NK-92 (cell line): ENCODE results near the gene EGFL8.

ENCODE experiments used
- DNase-seq: peaks from one replicate; lab custom pipeline; 2025; ENCODE audit not compliant: unreplicated experiment; lab: John Stamatoyannopoulos, UW

The EGFL8 gene

DNA sequence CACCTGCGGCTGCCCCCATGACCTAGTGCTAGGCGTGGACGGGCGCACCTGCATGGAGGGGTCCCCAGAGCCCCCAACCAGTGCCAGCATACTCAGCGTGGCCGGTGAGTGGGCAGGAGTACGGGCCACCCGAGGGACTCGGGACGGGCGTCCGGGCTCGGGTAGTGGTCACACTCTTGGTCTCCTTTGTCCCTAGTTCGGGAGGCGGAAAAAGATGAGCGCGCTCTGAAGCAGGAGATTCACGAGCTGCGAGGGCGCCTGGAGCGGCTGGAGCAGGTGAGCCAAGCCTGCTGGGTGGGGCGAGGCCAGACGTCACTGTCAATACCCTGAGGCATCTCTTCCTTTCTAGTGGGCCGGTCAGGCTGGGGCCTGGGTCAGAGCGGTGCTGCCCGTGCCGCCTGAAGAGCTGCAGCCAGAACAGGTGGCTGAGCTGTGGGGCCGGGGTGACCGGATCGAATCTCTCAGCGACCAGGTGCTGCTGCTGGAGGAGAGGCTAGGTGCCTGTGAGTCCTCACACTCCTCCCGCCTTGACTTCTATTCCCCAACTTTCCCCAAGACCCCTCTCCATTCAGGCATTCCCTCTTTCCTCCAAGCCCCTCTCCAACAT, 2.9 kb downstream of the EGFL8 start:
- DNase-seq: no peak

DNA sequence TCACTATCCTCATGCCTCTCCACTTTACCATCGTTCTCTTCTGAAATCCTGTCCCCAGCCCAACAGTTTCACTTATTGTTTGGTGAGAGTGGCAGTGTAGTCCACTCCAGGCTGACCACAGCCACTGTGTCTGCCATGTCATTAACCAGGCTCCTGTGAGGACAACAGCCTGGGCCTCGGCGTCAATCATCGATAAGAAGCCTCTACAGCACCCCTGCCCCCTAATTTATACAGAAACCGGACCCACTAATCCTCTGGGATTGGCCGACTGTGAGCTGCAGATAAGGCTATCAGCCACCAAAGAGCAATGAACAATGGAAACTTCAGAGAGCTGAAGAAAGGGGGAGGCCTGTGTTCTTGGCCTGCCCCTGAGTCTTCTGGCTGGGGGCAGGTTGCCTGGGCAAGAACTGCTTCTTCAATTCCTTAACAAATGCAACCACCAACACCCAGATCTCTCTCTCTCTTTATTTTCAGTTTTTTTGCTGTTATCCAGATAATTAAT, 3.4 kb downstream of the EGFL8 start:
- no peak for DNase-seq

DNA sequence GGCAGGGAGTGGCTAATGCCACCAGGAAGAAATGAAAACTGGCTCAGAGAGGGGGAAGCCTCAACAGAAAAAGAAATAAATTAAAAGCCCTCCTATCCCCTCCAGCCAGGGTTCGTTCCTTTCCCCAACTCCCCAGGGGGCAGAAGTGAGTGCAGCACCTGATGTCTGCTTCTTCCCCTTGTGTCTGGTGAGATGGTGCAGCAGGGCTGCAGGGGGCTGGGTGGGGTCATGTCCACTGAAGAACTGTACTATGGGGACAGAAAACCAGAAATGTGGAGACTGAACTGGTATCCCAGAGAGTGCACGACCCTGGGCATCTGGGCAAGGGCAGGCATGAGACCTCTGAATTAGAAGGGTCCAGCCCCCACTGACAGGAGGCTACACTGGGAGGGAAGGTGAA, 4.0 kb downstream of the EGFL8 start:
- no peak for DNase-seq

DNA sequence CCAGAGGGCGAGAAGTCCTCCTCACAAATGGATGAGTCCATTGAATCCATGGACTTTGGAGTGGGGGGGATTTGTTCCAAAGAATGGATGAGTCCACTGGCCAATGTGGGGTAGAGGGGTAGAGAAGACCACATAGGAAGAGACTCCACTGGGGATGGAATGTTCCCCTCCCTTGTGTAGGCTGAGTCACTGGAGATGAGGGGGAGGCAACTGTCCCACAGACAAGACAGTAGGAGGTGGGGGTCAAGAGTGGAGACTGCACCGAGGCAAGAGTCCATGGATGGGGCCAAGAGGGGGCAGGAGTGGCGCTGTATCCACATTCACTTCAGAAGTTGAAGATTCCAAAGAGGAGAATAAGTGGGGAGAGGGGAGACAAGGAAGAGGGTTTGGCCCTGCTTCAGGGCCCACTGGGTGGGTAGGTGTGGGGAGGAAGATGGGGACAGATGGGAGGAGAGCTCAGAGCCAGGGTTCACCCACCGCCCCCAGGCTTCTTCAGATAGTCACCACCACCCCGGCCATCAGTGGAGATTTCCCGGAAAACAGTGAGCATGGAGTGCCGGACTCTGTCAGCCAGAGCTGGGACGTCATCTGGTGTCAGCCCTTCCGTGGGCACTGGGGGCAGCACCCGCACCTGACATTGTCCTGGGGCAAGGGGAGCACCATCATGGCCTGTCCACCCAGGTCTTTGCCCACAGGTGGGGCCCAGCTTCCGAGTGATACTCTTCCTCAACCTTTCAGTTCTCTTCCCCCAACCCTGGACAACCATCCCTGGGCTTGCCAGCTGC, 4.6 kb downstream of the EGFL8 start:
- no peak for DNase-seq

DNA sequence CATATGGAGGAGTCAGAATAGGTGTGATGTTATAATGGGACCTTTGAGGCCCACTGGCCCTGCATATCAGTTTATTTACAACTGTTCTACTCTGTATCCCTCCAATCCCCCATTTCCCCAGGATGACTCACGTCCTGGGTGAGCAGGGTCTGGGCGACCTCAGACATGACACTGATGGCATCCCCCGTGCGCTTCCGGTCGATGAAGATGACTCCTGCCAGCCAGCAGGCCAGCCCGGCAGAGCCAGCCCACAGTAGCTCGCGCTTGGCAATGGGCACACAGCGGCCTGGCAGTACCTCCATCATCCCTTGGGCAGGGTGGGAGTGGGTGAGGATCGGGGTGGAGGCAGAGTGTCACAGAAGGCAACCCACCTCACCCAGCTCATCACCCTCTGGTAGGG, 5.9 kb downstream of the EGFL8 start:
- no peak for DNase-seq

DNA sequence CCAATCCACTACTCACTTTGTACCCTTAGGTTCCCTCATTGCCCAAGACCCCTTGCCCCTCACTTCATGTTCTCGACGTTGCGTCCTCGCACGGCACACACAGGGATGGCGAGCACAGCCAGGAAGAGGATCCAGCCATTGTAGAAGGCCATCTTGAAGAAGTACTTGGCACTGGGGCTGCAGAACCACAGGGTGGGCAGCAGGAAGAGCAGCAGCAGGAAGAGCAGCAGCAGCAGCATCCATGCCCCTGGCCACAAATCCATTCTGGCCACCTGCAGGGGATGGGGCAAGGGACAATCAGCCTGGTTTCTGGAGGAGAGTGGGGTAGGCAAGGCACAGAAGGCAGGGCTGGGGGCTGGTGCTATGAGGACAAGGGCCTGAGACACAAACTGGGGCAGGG, 6.8 kb downstream of the EGFL8 start:
- no peak for DNase-seq

DNA sequence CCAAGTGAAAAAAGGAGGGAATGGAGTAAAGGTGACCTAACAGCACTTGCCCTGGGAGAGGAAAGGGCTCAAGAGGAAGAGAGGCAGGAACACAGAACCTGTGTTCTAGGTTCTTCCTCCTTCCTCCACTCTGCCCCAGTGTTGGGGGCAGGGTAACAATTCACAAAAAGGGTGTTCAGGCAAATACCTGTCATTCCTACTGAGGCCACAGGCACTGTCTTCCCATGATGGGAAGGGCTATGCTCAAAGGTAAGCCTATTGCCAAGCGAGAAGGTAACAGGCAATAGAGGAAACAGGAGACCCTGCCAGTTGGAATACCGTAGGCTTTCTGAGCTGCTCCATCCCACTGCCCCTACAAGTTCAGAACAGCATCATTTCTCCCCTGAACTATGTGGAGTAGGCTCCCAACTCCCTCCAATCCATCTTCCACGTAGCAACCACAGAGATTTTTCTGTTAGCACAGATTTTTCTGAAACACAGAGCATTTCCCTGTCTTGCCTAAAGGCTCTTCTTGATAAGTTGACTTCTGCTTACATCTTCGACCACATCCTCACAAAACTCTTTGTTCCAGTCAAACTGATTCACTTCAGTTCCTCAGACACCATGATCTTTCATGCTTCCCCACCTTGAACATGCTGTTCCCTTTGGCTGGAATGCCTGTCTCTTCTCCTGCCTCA, 8.8 kb downstream of the EGFL8 start:
- DNase-seq: no peak

DNA sequence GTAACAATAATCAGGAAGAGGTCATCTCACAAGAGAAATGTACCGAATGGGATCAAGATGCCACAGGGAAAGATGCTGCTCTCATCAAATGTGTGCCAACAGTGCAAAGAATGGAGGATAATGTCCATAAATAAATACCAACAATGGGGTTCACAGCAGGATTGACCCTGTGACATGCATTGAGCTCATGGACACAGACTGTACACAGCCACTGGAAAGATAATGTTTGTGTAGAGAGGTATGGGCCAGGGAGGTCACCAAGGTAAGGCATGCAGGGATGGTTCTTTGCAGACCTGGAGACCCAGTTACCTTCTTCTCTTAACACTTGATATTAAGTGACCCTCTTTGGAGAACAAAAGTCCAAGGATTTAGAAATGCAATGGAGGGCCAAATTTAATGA, 10.0 kb downstream of the EGFL8 start:
- DNase-seq: no peak

DNA sequence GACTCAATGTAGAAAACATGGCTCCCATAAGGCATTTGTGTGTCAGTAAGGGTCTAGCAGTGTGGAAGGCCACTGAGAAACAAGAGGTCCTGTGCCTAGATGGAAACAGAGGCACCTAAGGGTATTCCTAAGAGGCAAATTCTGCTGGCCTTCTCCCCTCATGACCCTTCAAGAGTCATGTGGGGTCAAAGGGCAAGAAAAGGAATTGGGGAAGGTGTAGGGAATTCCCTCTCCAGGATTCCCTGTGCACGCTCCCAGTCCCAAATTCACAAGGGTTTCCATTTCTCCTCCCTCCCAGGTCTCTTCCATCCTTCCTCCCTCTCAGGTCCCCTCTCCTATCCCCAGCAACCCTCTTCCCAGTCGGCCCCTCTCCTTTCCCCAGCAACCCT, 10.9 kb downstream of the EGFL8 start:
- no peak for DNase-seq

DNA sequence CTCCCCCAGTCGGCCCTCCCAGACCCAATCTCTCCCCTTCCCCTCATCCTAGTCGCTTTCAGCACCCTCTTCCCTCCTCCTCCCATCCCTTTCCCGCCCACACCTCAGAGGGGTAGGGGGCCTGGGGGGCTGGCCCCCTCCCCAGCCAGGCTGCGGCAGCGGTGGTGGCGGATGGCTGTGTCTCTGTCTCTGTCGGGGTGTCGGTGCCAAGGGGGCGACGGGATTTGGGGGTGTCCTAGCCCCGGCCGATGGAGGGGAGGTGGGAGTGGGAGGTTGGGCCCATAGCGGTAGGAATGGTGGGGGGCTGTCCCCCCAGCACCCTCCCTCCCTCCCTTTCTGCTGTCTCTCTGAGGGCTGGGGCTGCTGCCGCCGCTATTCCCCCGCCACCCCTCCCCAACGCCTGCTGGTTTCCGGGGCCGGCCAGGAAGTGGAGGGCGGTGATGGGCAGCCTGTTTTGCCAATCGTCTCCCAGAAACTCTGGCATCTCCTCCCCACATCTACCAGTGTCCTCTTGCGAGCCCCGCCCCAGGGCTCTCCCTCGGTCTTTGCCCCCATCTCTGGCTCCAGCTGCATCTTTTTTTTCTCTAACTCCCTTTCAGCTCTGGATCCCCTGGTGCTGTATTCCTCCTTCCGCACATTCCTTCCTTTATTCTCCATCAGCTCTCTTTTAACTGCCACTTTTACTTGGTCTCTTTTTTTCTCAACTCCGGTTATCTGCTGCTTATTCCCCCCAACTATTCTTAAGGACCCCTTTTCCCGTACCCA, 11.5 kb downstream of the EGFL8 start, which contains the start of gene AGPAT1:
TSS of gene AGPAT1 (minus strand) at position 374 of the 765 bp plus-strand sequence. CDS start 4,588 bp downstream, outside the sequence.
- peak; percentile 56 for DNase-seq

DNA sequence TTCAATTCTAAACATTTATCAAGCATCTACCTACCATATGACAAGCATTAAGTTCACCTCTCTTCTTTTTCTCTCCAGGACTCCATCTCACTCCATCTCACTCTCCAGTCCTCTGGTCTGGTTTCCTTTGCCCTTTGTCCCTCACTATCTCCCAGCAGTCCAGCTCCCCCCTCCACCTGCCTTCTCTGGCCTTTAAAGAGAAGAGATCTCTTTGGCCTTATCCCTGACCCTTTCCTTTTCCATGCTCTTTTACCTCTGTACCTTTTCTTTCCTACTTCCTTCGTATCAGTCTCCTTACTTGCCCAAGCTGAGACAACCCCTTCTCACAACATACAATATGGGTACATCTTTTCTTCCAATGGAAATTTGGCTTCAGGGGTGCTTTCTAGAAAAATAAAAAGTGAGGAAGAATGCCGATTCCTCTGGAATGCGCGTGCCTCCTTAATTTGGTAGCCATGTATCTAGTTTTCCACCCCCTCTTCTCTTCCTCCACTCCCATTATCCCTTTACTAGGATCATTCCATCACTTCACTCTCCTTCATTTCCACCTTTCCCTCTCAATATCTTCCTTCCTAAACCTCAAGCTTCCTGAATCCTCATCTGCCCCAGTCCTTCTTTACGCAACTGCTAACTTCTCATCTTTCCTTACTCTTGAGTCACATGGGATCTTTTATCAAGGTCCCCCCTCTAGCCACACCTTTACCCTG, 12.2 kb downstream of the EGFL8 start:
- no peak for DNase-seq

DNA sequence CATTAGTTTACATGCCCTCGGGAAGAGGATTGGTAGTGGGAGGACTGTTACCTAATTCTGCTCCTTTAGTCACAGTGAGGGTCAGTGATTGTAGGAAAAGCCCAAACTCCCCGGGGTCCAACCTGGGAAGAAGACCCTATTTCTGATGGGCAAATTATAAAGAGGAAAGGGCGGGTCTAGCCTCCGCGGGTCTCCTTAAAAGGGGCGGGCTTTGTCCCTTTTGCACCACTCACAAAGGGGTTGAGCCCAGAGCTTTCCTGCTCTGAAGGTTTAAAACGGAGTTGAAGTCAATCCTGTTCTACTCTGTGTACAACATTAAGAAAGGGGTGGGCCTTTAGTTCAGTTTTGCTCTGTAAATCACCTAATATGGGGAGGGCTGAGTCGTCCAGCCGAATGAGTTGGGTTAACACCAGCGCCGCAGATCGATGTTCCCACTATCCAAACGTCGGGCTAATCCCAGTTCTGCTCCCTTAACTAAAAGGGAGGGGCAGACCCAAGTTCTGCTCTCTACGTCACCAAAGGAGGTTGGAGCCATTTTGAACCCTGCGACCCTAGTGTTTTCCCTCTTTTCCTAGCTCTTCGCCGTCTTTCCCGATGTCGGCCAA, 12.9 kb downstream of the EGFL8 start:
- DNase-seq: no peak

DNA sequence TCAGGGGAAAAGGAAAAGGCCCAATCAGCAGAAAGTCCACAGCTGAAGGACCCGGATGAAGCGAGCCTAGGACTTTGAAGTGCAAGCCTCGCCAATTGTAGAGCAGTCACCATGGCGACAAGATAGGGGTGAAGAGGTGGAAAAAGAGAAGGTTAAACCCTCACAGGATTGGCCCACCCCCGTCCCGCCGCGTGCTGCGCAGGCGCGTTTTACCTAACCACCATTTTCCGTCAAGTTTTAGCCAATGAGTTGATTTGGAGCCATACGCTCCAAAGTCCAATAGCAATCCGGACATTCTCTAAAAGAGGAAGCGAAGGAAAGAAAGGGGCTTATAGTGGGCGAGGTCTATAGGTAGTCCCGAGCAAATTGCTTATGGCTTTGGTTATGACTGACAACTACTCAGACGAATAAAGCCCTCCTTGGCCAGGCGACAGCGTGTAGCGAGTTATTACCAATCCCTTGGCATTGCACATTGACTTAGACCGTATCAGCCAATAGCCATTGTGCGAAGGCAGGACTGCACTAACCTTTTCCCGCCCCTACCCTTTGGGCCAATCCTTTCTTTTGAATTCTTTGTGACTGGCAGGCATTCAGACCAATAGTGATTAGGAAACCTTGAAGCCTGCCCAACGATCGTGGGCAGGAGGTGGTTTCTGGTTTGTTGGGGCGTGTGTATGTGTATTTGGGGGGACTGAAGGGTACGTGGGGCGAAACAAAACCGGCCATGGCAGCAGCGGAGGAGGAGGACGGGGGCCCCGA, 13.6 kb downstream of the EGFL8 start, which contains the start of gene RNF5:
TSS of gene RNF5 (plus strand) at position 618 of the 759 bp plus-strand sequence. CDS start at position 725, 107 bp downstream.
- peak; percentile 78 for DNase-seq

DNA sequence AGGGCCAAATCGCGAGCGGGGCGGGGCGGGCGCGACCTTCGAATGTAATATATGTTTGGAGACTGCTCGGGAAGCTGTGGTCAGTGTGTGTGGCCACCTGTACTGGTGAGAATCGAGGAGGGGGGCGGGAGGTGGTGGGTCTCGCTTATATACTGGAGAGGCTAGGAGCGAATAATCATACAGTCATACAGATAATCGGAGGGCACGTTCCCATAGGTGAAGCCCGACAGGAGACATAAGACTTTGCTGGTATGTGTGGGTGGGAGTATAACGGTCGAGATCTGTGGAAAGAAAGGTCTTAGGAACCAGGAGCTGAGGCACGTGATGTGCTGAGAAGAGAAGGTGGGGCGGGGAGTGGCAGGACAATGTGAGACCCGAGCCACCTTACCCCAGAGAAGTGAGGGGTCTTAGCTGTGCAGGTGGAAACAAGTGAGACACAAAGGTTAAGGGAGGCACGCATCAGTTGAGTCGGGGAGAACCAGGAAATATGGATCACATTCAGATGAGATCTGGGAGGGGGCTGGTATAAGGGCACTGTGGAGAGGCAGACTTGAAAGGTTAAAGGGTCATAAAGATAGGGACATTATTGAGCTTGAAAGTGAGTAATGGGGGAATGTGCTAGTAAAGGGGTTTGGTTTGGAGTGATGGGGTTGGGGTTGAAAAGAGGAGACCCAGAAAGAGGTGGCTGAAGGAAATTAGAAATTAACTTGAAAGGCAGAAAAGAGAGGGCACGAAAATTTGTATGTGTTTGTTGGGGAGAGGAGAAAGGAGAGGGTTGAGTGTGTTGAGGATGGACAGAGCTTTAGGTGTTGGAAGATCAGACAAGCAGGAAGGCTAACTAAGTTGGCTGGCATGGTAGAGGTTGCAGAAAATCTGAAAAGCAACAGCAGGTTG, 14.4 kb downstream of the EGFL8 start:
- no peak for DNase-seq

DNA sequence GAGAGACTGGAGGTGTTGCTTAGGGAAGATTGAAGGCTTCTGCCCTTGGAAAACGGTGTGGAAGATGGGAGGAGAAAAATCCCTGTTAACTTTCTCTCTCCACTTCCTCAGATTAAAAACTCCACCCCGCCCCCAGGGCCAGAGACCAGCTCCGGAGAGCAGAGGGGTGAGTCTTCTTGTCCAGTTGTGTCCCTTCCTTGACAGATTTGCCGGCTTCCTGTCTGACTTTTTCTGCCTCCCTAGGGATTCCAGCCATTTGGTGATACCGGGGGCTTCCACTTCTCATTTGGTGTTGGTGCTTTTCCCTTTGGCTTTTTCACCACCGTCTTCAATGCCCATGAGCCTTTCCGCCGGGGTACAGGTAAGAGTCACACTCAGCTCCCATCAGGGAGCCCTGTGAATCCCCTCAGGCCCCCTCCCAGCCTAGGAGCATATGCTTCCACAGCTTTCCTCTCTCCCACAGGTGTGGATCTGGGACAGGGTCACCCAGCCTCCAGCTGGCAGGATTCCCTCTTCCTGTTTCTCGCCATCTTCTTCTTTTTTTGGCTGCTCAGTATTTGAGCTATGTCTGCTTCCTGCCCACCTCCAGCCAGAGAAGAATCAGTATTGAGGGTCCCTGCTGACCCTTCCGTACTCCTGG, 15.5 kb downstream of the EGFL8 start:
- DNase-seq: no peak

DNA sequence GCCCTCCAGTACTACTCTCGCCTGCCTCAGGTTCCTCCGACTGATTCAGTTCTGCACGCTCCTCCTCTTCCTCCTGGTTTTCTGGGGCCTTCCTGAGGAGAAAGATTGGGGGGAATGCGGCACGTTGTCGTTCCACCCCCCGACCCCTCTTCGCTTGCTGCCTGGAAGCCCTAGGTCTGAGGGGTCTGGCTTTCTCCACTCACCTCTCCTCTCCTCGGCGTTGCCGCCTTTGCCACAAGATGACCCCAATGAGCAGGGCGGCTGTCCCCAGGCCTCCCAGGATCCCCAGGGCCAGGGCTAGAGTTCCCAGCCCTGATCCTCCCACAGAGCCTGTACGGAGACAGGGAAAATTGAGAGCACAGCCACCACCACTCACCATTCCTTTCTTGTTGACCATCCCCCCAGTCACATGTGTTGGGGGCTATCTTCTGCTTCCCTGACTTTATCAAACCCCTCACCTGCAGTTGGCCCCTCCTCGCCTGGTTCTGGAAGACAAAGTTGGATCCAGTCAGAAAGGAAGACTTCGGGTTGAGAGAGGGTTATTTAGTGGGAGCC, 16.8 kb downstream of the EGFL8 start:
- no peak for DNase-seq

DNA sequence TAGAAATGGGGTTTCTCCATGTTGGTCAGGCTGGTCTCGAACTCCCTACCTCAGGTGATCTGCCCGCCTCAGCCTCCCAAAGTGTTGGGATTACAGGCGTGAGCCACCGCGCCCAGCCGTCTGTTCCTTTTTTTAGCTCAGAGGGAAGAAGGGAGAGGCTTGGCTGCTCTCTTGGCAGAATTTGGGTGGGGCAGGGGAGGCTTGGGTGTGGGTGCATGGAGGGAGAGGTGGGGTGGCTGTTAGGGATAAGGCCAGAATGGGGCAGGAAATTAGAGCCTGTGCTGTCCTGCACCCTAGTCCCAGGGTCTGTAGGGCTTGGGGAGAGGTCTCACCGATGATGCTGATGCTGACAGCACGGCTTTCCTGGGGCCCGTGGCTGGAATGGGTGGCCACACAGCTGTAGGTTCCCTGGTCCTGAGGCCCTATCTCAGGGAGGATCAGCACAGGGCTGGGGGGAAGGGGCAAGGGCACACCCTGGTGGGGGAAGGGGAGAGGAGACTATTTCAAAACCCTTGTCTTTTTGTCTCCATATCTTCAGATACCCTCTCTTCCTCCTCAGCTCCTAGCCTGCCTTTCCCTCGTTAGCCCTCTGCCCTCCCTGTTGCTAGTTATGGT, 17.6 kb downstream of the EGFL8 start:
- no peak for DNase-seq
